HepG2 (cell line): ENCODE measurements around the gene PTK7. TPM values are rescaled to one million over a fixed set of nuclear protein-coding genes. Genes with fewer than 3 reads are reported as not detected.

Experiments used
- FOXA3 ChIP-seq: IDR thresholded peaks from 2 replicates; pipeline ENCODE4 v1.6.1; 2016; ENCODE audit warnings: missing genetic modification reagents, missing compliant biosample characterization
- GLI4 ChIP-seq: sonication (generic); formaldehyde crosslinking; IDR thresholded peaks from 2 replicates; pipeline ENCODE4 v1.5.1; 2020; ENCODE audit warnings: missing genetic modification reagents, mild to moderate bottlenecking, moderate library complexity, borderline replicate concordance
- HINFP ChIP-seq: sonication (generic); formaldehyde crosslinking; IDR thresholded peaks from 2 replicates; pipeline ENCODE4 v1.4.0; 2020; ENCODE audit warnings: low read depth, mild to moderate bottlenecking, missing genetic modification reagents
- HIVEP1 ChIP-seq: sonication (generic); formaldehyde crosslinking; IDR thresholded peaks from 2 replicates; pipeline ENCODE4 v1.4.0; 2020; ENCODE audit warnings: mild to moderate bottlenecking, missing genetic modification reagents
- NKX3-1 ChIP-seq: sonication (generic); formaldehyde crosslinking; IDR thresholded peaks from 2 replicates; pipeline ENCODE4 v1.5.0; 2020; ENCODE audit warnings: missing genetic modification reagents
- PHF5A ChIP-seq: IDR thresholded peaks from one replicate; pipeline ENCODE4 v1.6.1; 2018; ENCODE audit warnings: low read depth, missing genetic modification reagents; ENCODE audit not compliant: unreplicated experiment
- THAP8 ChIP-seq: sonication (generic); formaldehyde crosslinking; IDR thresholded peaks from 2 replicates; pipeline ENCODE4 v1.5.1; 2020; ENCODE audit warnings: missing genetic modification reagents, mild to moderate bottlenecking, borderline replicate concordance
- TOE1 ChIP-seq: sonication (generic); formaldehyde crosslinking; IDR thresholded peaks from 2 replicates; pipeline ENCODE4 v1.4.0; 2020; ENCODE audit warnings: mild to moderate bottlenecking, missing genetic modification reagents
- TRAFD1 ChIP-seq: sonication (generic); formaldehyde crosslinking; IDR thresholded peaks from 2 replicates; pipeline ENCODE4 v1.5.1; 2020; ENCODE audit warnings: missing genetic modification reagents, mild to moderate bottlenecking, borderline replicate concordance
- ZBTB14 ChIP-seq: sonication (generic); formaldehyde crosslinking; IDR thresholded peaks from 2 replicates; pipeline ENCODE4 v1.4.0; 2020; ENCODE audit warnings: missing genetic modification reagents
- ZFP36L2 ChIP-seq: sonication (generic); formaldehyde crosslinking; IDR thresholded peaks from 2 replicates; pipeline ENCODE4 v1.4.0; 2020; ENCODE audit warnings: missing genetic modification reagents
- ZFP82 ChIP-seq: sonication (generic); formaldehyde crosslinking; IDR thresholded peaks from 2 replicates; pipeline ENCODE4 v1.5.1; 2020; ENCODE audit warnings: mild to moderate bottlenecking, missing genetic modification reagents, borderline replicate concordance
- ZNF274 ChIP-seq: sonication (generic); formaldehyde crosslinking; IDR thresholded peaks from 2 replicates; pipeline ENCODE4 v1.5.1; 2020; ENCODE audit warnings: mild to moderate bottlenecking, missing genetic modification reagents
- ZNF556 ChIP-seq: sonication (generic); formaldehyde crosslinking; IDR thresholded peaks from 2 replicates; pipeline ENCODE4 v1.4.0; 2020; ENCODE audit warnings: mild to moderate bottlenecking, missing genetic modification reagents, borderline replicate concordance
- ZNF781 ChIP-seq: sonication (generic); formaldehyde crosslinking; IDR thresholded peaks from 2 replicates; pipeline ENCODE4 v1.5.1; 2020; ENCODE audit warnings: borderline replicate concordance, mild to moderate bottlenecking, missing genetic modification reagents; ENCODE audit errors: not compliant biosample characterization
- polyA plus RNA-seq, 8 experiments: library from polyadenylated mRNA; depleted of rRNA in 3 of 8; stranded (reverse) in 7 of 8; unstranded in 1 of 8; fragments of >200 nt; fragmentation: Illumina TruSeq in 4 of 8; extraction: Trizol in 4 of 8; gene quantifications; 2 replicates each; pipeline versions ENCODE4 v1.2.1 to v1.2.3, GENCODE V29; 2011 to 2016; ENCODE audit warnings: low read depth in 4 of 8, missing spikeins in 1 of 8, mixed read lengths in 1 of 8; ENCODE audit not compliant: insufficient read depth in 1 of 8
- total RNA-seq, 5 experiments: library from RNA; depleted of rRNA; stranded (reverse); fragments of >200 nt; fragmentation: Illumina TruSeq; extraction: Trizol; gene quantifications; 2 replicates each; pipeline ENCODE4 v1.2.3, GENCODE V29; 2016; ENCODE audit warnings: low read depth in 1 of 5
- TF ChIP-seq, protein P1 (sequence below): sonication (generic); formaldehyde crosslinking; IDR thresholded peaks from 2 replicates; pipeline ENCODE4 v1.8.1; 2023; ENCODE audit warnings: mild to moderate bottlenecking, inconsistent platforms, moderate library complexity, missing genetic modification reagents, borderline replicate concordance
- TF ChIP-seq, protein P2 (sequence below): sonication (generic); formaldehyde crosslinking; IDR thresholded peaks from 2 replicates; pipeline ENCODE4 v1.8.0; 2022; ENCODE audit warnings: mild to moderate bottlenecking, missing genetic modification reagents, borderline replicate concordance
- TF ChIP-seq, protein P3 (sequence below): sonication (generic); formaldehyde crosslinking; IDR thresholded peaks from 2 replicates; pipeline ENCODE4 v1.4.0; 2020; ENCODE audit warnings: missing genetic modification reagents, low read depth, mild to moderate bottlenecking, borderline replicate concordance

PTK7 gene
- total and polyA plus RNA-seq, 2 of the 13 experiments (the other 11 are each of a cell fraction or from before 2014, with no cell fraction given) = 98.5 to 99.8 TPM

DNA sequence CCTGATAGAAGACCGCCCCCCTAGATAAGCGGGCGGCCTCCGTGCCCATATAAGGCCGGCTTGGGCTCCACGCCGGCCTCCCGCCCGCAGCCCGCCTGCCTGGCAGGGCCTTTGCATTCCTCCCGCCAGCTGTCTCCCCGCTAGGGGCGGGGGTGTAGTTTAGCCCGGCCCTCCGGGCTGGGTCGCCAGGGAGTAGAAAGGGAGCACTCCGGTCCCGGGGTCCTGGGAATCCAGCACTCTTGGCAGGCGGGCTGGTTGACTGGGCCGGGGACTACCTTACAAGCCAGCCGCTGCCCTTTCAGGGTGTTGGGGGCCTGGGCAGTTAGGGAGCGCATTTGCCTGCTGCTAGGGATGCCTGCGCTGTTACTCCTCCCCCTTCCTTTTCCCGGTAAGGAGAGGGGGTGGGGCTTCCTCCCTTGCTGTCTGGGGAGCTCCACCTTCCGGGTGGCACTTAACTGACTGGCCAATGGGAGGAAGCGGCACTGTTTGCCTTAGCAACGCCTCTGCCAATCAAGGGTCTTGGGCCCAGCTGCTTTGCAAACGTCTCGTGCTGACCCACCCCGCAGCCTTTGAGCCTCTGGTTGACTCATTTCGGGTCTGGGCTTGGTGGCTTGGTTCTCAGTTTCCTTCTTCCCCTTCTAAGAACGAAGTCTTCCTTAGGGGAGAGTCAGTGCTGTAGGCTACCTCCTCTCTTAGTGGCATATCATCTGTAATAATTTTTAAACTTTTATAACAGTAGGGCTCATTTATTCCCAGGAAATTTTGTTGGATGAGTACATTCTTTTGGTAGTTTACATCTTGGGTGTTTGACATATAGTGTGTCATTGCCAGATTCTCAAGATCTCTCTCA lies 98.4 kb downstream of the PTK7 start (continued):
- TF ChIP-seq ZNF781 (peak; percentile 72), PHF5A (no peak), TRAFD1 (CRISPR knock-in tag) (no peak), ZNF556 (CRISPR knock-in tag) (peak; percentile 65; the same call in 1 of the 2 replicates), FOXA3 (CRISPR knock-in tag) (peak; percentile 20; the same call in 1 of the 2 replicates), TOE1 (0 out of 2 replicates have a peak, but pooled peaks have one; percentile 64), GLI4 (no peak), HIVEP1 (CRISPR knock-in tag) (peak; percentile 74; the same call in 1 of the 2 replicates), NKX3-1 (CRISPR knock-in tag) (no peak), THAP8 (CRISPR knock-in tag) (no peak), HINFP (CRISPR knock-in tag) (0 out of 2 replicates have a peak, but pooled peaks have one; percentile 41), ZFP36L2 (CRISPR knock-in tag) (no peak), ZNF274 (CRISPR knock-in tag) (peak; percentile 86), ZBTB14 (no peak), ZFP82 (CRISPR knock-in tag) (0 out of 2 replicates have a peak, but pooled peaks have one; percentile 35)
- TF ChIP-seq, protein P1, sequence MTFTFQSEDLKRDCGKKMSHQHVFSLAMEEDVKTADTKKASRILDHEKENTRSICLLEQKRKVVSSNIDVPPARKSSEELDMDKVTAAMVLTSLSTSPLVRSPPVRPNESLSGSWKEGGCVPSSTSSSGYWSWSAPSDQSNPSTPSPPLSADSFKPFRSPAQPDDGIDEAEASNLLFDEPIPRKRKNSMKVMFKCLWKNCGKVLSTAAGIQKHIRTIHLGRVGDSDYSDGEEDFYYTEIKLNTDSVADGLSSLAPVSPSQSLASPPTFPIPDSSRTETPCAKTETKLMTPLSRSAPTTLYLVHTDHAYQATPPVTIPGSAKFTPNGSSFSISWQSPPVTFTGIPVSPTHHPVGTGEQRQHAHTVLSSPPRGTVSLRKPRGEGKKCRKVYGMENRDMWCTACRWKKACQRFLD = peak; percentile 67; the same call in 1 of the 2 replicates
- TF ChIP-seq, protein P2, sequence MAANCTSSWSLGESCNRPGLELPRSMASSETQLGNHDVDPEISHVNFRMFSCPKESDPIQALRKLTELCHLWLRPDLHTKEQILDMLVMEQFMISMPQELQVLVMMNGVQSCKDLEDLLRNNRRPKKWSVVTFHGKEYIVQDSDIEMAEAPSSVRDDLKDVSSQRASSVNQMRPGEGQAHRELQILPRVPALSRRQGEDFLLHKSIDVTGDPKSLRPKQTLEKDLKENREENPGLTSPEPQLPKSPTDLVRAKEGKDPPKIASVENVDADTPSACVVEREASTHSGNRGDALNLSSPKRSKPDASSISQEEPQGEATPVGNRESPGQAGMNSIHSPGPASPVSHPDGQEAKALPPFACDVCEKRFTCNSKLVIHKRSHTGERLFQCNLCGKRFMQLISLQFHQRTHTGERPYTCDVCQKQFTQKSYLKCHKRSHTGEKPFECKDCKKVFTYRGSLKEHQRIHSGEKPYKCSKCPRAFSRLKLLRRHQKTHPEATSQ (CRISPR knock-in tag) = no peak
- TF ChIP-seq, protein P3, sequence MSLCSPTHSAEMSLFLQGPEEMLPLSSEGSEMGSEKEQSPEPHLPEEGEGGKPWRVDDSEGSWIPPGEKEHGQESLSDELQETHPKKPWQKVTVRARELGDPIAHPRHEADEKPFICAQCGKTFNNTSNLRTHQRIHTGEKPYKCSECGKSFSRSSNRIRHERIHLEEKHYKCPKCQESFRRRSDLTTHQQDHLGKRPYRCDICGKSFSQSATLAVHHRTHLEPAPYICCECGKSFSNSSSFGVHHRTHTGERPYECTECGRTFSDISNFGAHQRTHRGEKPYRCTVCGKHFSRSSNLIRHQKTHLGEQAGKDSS (CRISPR knock-in tag) = no peak; the same call in 1 of the 2 replicates
